ENCODE data around the gene ZNF236.

Gene ZNF236

GRCh38 chr18:76821875-76822505, 367 bp upstream of the ZNF236 start:
- no peak for DNase-seq

GRCh38 chr18:76823161-76823538, 793 bp downstream of the ZNF236 start:
- no peak for DNase-seq

GRCh38 chr18:76823587-76824011, 1.2 kb downstream of the ZNF236 start:
- DNase-seq: no peak

GRCh38 chr18:76824145-76824676, 1.9 kb downstream of the ZNF236 start:
- DNase-seq: no peak

- DNase-seq: no peak
Measured at GRCh38 chr18:76824754-76825153, 2.4 kb downstream of the ZNF236 start.

- no peak for DNase-seq
Measured at GRCh38 chr18:76827205-76828200, 5.1 kb downstream of the ZNF236 start.

- DNase-seq: no peak
Measured at GRCh38 chr18:76834379-76834778, 12.0 kb downstream of the ZNF236 start.

GRCh38 chr18:76835380-76835779, 13.0 kb downstream of the ZNF236 start:
- DNase-seq: no peak

GRCh38 chr18:76837071-76837470, 14.7 kb downstream of the ZNF236 start:
- no peak for DNase-seq

- DNase-seq: no peak
Measured at GRCh38 chr18:76838182-76838581, 15.8 kb downstream of the ZNF236 start.

- no peak for DNase-seq
Measured at GRCh38 chr18:76839086-76839794, 16.9 kb downstream of the ZNF236 start.

- DNase-seq: no peak
Measured at GRCh38 chr18:76842837-76843530, 20.6 kb downstream of the ZNF236 start.

GRCh38 chr18:76844144-76844543, 21.8 kb downstream of the ZNF236 start:
- no peak for DNase-seq

GRCh38 chr18:76844742-76845477, 22.6 kb downstream of the ZNF236 start:
- DNase-seq: no peak

- DNase-seq: no peak
Measured at GRCh38 chr18:76846217-76846616, 23.9 kb downstream of the ZNF236 start.

- no peak for DNase-seq
Measured at GRCh38 chr18:76847916-76848315, 25.6 kb downstream of the ZNF236 start.

GRCh38 chr18:76850112-76850511, 27.8 kb downstream of the ZNF236 start:
- no peak for DNase-seq

GRCh38 chr18:76855594-76855993, 33.2 kb downstream of the ZNF236 start:
- DNase-seq: no peak

- DNase-seq: no peak
Measured at GRCh38 chr18:76857476-76857875, 35.1 kb downstream of the ZNF236 start.

GRCh38 chr18:76859474-76860339, 37.4 kb downstream of the ZNF236 start:
- DNase-seq: no peak

- no peak for DNase-seq
Measured at GRCh38 chr18:76860411-76860810, 38.1 kb downstream of the ZNF236 start.
